Daoy (cell line): Measurements from ENCODE around the gene FZR1. TPM values are rescaled to one million over a fixed set of nuclear protein-coding genes. Genes with fewer than 3 reads are reported as not detected.

Experiments
- DNase-seq: peaks from one replicate; pipeline ENCODE4 v3.0.0-alpha.2; 2015; ENCODE audit warnings: low read depth
- total RNA-seq: library from RNA; depleted of rRNA; stranded (reverse); fragments of >200 nt; shearing (Covaris generic); gene quantifications from 2 replicates; pipeline ENCODE4 v1.2.3, GENCODE V29; 2014; rRNA removed

Gene FZR1
- 43.7 and 46.9 TPM in 2 replicates for total RNA-seq

GRCh38 chr19:3505598-3506383 is at the start of gene FZR1:
FZR1 (plus strand) TSS chr19:3506311; CDS start chr19:3522990, 16,679 bp downstream.
- peak; percentile 100 for DNase-seq

DNA sequence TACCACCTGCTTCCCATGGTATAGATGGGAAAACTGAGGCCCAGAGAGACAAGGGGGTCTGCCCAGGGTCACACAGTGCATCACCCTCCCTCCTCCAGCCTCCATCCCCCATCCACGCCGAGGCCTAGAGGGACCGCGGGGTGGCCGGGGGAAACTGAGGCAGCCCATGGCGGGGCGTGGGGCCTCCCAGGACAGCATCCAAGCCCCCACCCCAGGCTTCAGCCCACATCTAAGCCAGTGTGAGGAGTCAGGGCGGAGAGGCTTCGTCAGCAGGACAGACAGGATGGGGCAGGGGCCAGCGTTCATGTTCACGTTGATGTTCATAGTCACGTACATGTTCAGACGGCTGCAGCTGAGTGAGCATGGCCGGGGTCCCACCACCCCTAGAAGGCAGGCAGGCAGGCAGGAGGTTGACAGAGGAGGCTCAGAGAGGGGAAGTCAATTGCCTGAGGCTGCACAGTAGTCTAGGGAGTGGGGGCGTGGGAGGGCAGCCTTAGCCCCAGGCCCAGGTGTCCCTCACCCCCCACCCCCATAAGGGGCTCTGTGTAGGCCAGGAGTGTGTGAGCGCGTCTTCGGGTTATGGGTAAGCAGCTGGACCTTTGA is 49.1 kb upstream of the FZR1 start:
- DNase-seq = no peak

- DNase-seq = no peak
These were observed 48.4 kb upstream of the FZR1 start for GRCh38 chr19:3457528-3458228.

DNA sequence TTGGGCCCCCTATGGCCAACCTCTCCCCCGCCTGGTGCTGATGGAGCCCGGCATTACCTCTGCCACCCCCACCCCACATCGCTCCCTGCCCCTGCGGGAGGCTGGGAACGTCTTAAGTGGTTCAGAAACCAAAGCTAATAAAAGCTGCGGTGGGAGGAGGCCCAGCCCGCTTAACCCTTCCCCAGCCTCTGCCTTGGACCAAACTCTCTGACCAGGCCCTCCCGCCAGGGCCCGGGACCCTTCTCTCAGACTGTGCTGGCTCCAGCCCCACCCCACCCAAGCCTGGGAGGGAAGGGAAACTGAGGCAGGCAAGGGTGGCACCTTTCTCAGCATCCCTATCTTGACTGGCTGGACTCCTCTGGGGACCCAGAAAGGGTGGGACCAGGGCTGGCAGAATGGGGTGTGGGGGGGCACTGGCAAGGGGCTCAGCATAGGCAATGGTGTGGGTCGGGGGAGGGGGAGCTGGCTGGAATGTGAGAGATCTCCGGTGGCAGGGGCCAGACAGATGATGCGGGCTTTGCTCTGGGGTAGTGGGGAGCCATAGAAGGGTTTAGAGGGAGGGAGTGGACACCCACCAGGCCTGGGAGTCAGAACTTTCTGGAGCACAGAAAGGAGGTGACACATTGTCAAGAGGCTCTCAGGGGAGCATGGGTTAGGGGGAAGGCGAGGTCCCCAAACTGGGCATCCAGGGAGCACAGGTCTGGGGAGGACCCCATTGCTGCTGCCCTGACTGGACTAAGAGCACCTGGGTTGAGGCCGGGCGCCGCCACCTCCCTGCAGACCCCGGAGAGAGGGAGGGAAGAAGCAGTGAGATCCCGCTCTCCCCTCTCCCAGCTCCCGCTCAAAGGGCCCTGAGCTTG is 47.7 kb upstream of the FZR1 start:
- peak; percentile 47 for DNase-seq

- peak; percentile 89 for DNase-seq
These were observed 46.8 kb upstream of the FZR1 start for GRCh38 chr19:3459089-3459881.

- DNase-seq = no peak
These were observed 46.0 kb upstream of the FZR1 start for GRCh38 chr19:3459965-3460582.

DNA sequence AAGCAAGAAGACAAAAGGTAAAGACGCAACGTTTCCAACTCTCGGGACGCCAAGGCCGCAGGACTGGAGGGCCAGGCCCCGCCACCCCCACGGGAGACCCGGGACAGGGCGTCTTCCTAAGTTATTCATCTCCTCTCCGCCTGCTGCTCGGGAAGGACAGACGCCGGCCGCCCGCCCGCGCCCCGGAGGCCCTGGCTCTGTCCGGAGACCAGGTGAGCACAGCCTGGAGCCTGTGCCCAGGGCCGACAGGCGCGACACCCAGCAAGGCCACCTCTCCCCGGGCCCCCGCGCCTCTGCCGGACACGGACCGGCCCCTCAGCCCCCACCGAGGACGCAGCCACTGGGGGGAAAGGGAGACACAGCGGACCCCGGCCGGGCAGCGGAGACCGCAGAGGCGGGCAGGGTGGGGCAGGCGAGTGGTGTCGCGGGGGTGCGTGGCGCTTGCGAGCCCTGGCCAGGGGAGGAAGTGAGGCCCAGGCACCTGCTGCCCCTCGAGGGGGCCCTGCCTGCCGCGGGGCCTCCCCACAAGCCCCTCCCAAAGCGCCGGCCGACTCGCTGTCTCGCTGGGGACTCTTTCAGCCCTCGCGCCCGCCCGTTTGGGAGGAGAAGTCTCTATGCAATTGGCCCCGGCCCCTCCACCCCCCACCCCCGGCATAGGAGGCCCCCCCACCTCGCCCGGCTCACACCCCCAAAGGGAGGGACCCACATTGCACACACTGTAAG is 43.0 kb upstream of the FZR1 start:
- no peak for DNase-seq

- DNase-seq = no peak
These were observed 42.2 kb upstream of the FZR1 start for GRCh38 chr19:3463714-3464586.

DNA sequence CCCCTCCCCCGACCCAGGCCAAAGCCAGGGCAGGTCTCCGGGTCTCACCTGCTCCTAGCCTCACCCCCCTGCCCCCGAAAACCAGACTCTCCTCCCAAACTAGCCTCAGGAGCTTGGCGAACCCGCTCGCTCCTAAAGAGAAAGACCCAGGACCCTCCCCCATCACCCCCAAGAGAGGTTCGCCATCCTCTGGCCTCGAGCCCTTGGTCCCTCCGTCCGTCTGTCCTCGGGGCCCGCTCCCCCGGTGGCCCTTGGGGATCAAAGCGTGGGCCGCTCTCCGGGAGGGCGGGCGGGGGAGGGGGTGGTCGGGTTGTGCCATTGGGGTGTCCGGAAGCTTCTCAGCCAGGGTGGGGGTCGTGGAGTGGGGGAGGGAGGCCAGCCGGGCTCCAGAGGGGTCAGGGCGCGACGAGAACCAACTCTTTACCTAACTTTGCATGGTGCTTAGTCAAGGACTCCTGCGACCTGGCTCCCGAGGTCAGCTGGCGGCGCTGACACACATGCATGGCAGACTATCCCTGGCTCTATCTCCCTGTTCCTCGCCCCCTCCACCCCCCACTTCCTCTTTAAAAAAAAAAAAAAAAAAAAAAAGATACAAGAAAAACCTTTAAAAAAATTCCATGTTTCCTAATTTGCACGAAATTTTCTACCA is 41.4 kb upstream of the FZR1 start:
- no peak for DNase-seq

DNA sequence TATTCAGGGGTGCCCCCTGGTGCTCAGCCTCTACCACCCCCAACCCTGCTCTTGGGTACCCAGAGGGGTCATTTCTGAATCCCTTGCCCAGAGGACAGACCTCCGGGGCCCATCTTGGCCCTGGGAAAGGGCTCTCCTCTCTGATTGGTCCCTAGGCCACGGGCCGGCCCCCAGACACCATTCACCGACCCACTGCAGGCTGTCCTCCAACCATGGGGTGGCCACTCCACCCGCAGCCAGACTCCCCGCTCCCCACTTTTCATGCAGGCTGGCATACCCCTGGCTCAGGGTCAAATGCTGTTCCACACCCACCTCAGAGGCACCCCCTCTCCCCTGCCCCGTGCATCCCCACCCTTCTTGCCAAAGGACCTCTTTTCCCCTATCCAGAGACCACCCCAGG is 40.6 kb upstream of the FZR1 start:
- DNase-seq = no peak

DNA sequence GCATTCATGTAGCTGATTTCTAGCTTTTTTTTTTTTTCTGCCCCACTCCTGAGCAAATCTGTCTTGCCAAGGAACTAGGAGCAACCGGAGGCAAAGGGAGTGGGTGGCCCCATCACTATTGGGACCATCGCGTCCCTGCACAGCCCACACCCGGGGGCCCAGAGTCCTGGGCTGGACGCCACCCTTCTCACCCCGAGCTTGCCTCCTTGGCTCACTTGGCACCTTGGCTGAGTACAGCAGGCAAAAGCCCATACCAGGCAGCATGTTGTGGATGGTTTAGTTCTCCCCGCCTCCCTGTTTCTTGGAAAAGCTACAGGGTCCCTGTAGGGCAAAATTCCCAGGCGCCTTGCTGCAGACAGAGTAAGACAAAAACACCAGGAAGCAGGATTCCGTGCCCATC is 39.5 kb upstream of the FZR1 start:
- DNase-seq = no peak

GRCh38 chr19:3467437-3468198 is 38.5 kb upstream of the FZR1 start:
- no peak for DNase-seq

- no peak for DNase-seq
These were observed 37.9 kb upstream of the FZR1 start for GRCh38 chr19:3468211-3468610.

- no peak for DNase-seq
These were observed 36.2 kb upstream of the FZR1 start for GRCh38 chr19:3469638-3470499.

- no peak for DNase-seq
These were observed 35.5 kb upstream of the FZR1 start for GRCh38 chr19:3470500-3471128.
